Activated CD8-positive, alpha-beta memory T cell treated with anti-CD3 and anti-CD28 coated beads for 1 hour (primary cell): ENCODE data around the gene SLC25A41.

Source experiments
- DNase-seq, 2 donors: peaks; one replicate each; pipeline ENCODE4 v3.0.0-alpha.2; 2020; ENCODE audit warnings: low read depth in 1 of 2; ENCODE audit errors: extremely low read depth in 1 of 2

Gene SLC25A41

GRCh38 chr19:6376512-6377190 lies 56.9 kb downstream of the SLC25A41 start:
- DNase-seq = no peak
